ENCODE data around the gene SHF.
A peak's percentile ranks its signal among the peaks of the same experiment; 100 is the strongest.

The SHF gene

DNA sequence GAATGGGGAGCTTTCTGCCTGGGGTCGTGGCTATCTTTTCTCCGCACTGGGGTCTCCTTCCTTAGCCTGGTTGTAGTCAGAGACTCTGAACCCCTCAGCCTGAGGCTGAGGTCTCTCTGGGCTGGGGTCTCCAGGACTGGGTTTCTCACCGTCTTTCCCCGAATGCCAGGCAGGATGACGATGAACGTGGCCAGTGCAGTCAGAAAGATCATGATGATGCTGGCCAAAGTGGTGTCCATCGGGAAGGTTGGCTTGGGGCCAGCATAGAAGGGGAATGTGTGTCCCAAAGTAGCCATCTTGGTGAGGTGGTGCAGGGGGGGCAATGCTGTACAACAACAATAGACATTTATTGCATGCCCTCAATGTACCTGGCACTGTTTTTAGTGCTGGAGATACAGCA lies 65.0 kb downstream of the SHF start:
- no peak for FAIRE-seq

DNA sequence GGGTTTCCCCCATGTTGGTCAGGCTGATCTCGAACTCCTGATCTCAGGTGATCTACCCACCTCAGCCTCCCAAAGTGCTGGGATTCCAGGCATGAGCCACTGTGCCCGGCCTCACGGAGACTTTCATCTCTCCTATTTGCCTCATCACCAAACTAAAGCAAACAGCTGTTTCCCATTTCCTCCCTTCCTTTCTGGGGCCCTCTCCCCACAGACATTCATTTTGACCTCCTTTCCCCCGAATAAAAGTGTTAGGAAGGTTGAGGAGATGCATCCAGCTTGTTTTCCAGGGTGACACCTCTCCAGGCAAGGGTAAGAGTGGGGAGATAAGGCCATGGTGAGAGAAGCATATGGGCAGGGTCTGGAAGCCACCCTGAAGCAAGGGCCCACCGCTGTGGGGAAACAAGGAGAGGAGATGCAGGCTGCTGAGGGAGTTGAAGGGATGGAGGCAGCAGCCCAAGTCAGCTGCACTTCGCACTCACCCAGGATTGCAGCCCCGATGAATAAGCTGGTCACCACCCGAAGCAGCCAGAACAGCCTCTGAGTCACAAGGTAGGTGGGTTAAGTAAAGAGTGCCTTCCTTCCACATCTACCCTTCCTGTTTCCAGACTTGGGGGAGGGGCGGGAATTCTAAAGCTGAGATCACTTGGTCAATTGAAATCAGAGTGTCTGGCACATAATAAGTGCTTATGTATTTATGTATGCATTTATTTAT lies 65.9 kb downstream of the SHF start:
- no peak for FAIRE-seq

DNA sequence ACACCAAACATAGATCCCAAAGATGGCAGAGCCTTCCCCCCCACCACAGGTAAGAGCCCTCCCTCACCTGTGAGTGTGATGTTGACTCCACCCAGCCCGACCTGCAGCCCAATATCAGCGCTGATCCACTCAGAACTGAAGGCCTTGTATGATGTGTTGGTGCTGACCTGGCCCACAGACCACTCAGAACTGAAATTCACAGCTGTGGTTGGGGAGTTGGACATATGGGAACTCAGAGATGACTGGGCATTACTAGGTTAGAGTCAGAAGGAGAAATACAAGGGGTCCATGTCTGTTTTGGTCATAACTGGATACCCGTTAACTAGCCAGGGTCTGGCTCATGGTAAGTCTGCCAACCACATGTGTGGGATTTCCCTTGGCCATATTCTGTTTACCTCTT lies 66.7 kb downstream of the SHF start:
- FAIRE-seq = no peak

- no peak for FAIRE-seq
Observed at GRCh38 chr15:45120081-45120972, 67.4 kb downstream of the SHF start.

GRCh38 chr15:45118996-45119395 lies 68.8 kb downstream of the SHF start:
- no peak for FAIRE-seq

DNA sequence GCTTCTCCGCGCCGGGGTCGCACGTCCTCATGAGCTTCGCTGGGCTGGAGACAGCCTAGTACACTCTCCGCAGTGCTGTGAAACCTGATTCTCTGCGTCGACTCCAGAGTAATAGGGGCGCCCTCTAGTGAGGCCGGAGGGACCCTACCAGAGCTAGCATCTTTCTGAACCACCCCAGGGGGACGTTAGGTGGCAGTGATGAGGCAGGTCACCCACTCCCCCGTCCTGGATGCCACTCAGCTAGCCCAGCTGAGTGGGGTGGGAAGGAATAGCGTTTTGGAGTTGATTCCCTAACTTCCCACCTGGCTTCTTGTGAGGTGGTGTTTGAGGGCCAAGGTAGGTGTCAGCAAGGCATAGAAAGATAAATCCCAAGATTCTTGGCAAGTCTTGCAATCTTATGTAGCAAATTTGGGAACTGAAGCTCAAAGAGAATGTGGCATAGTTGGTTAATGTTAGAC lies 69.6 kb downstream of the SHF start:
- peak; percentile 81 for FAIRE-seq

- FAIRE-seq = no peak
Observed at GRCh38 chr15:45117308-45118130, 70.2 kb downstream of the SHF start.
